Loucy (cell line): ENCODE data around the gene UQCR11.

Experiments used
- EZH2phosphoT487 ChIP-seq: fragments of 200-600 bp; IDR thresholded peaks from 2 replicates; pipeline ENCODE4 v1.6.1; 2018; ENCODE audit warnings: antibody characterized with exemption, mild to moderate bottlenecking, moderate library complexity, borderline replicate concordance
- TF ChIP-seq, protein P1 (sequence below): fragments of 200-600 bp; sonication (generic); conservative IDR thresholded peaks from 2 replicates; pipeline ENCODE4 v1.5.1; 2014; ENCODE audit warnings: mild to moderate bottlenecking, antibody characterized with exemption, low read length

DNA sequence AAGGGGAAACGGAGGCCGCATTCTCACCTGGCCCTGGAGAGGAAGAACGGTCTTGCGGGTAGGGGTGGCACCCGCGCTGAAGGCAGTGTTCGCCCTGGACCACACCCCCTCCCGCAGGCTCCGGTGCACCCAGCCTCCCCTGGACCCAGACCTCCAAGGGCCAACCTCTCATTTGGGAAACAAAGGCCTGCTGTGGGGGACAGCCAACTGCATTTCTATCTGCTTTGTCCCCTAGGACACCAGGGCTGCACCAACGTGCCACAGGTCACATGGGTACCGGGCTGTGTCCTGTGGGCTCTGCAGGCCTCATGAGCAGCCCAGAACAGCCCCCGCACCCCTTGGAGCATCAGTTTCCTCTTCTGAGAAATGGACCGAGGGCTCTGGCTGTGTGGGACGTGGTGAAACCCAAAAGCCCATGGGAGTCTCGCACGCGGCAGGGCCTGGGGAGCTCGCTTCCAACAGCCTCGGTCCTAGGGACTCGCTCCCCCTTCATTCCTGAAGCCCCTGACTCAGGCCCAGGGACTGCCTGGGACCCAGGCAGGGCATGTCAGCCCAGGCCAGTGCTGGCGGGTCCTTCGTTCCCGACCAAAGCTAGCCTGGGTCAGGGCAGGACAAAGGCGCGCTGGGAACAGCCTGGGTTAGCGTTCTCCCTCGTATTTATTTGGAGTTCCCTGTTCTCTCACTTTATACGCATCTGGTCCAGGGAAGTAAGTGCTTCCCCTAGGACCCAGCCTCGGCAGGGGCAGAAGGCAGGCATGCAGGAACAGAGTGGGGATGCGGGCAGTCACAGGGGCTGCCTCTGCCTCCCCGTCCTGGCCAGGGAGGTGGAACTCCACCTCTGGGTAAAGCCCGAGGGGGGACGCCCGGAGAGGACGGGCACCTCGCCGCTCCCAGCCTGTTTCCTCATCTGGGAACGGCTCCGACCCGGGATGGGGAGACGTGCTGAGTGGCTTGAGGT is 42.5 kb upstream of the UQCR11 start:
- no peak for TF ChIP-seq EZH2phosphoT487
- TF ChIP-seq, protein P1, sequence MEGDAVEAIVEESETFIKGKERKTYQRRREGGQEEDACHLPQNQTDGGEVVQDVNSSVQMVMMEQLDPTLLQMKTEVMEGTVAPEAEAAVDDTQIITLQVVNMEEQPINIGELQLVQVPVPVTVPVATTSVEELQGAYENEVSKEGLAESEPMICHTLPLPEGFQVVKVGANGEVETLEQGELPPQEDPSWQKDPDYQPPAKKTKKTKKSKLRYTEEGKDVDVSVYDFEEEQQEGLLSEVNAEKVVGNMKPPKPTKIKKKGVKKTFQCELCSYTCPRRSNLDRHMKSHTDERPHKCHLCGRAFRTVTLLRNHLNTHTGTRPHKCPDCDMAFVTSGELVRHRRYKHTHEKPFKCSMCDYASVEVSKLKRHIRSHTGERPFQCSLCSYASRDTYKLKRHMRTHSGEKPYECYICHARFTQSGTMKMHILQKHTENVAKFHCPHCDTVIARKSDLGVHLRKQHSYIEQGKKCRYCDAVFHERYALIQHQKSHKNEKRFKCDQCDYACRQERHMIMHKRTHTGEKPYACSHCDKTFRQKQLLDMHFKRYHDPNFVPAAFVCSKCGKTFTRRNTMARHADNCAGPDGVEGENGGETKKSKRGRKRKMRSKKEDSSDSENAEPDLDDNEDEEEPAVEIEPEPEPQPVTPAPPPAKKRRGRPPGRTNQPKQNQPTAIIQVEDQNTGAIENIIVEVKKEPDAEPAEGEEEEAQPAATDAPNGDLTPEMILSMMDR = no peak
